OCI-LY7 (cell line): Measurements from ENCODE around the gene PIAS2. TPM values are rescaled to one million over a fixed set of nuclear protein-coding genes. Genes with fewer than 3 reads are reported as not detected.

Source experiments
- BruUV-seq: library from RNA; stranded (reverse); fragments of 400-500 nt; replicated peaks from 2 replicates; lab custom pipeline; 2021; lab: Mats Ljungman, UMichigan
- CTCF ChIA-PET: fragments of 300-600 bp; sonication (Branson Sonifier 250); formaldehyde crosslinking; loops from one replicate; lab custom pipeline; 2022; ENCODE audit warnings: antibody characterized with exemption; ENCODE audit not compliant: unreplicated experiment; lab: Charles Lee
- POLR2A ChIA-PET: fragments of 300-600 bp; sonication (Branson Sonifier 250); formaldehyde crosslinking; loops from one replicate; lab custom pipeline; 2022; ENCODE audit warnings: antibody characterized with exemption; lab: Charles Lee
- DNase-seq: peaks from one replicate; pipeline ENCODE4 v3.0.0-alpha.2; 2015; ENCODE audit warnings: low spot score
- H2AFZ ChIP-seq: fragments of 200-600 bp; sonication (generic), shearing (Covaris generic); 2 replicates; pipeline ENCODE4 v1.6.1; 2014; ENCODE audit warnings: mild to moderate bottlenecking, antibody characterized with exemption, low read length, moderate library complexity
- H3K27ac ChIP-seq: fragments of 200-600 bp; sonication (generic); 2 replicates; pipeline ENCODE4 v1.5.1; 2014; ENCODE audit warnings: mixed run types, low read depth, mild to moderate bottlenecking, moderate library complexity, low read length, inconsistent platforms; ENCODE audit not compliant: poor library complexity, severe bottlenecking
- H3K36me3 ChIP-seq: fragments of 200-600 bp; sonication (generic); 2 replicates; pipeline ENCODE4 v1.6.1; 2014; ENCODE audit warnings: mild to moderate bottlenecking, antibody characterized with exemption, low read length, moderate library complexity, mixed read lengths; ENCODE audit not compliant: insufficient read depth
- H3K4me1 ChIP-seq: fragments of 200-600 bp; sonication (generic); 2 replicates; pipeline ENCODE4 v1.5.1; 2014; ENCODE audit warnings: mild to moderate bottlenecking, low read length; ENCODE audit not compliant: insufficient read depth, poor library complexity, severe bottlenecking
- H3K4me2 ChIP-seq: fragments of 200-600 bp; sonication (generic); 2 replicates; pipeline ENCODE4 v1.6.1; 2014; ENCODE audit warnings: mild to moderate bottlenecking, low read length
- H3K4me3 ChIP-seq: fragments of 200-600 bp; sonication (generic); 2 replicates; pipeline ENCODE4 v1.5.1; 2014; ENCODE audit warnings: mild to moderate bottlenecking, low read depth, low read length; ENCODE audit not compliant: poor library complexity, severe bottlenecking
- H3K79me2 ChIP-seq: fragments of 200-600 bp; sonication (generic); 2 replicates; pipeline ENCODE4 v1.6.1; 2016; ENCODE audit warnings: low read depth, mild to moderate bottlenecking, low read length, moderate library complexity, mixed read lengths; ENCODE audit not compliant: insufficient read depth
- H3K9me2 ChIP-seq: fragments of 200-600 bp; sonication (generic); 2 replicates; pipeline ENCODE4 v1.6.1; 2016; ENCODE audit warnings: mild to moderate bottlenecking, low read length, mixed read lengths; ENCODE audit not compliant: insufficient read depth
- H3K9me3 ChIP-seq: fragments of 200-600 bp; sonication (generic); 2 replicates; pipeline ENCODE4 v1.6.1; 2014; ENCODE audit warnings: mild to moderate bottlenecking, mixed run types, low read length, mixed read lengths
- H4K20me1 ChIP-seq: fragments of 200-600 bp; sonication (generic); 2 replicates; pipeline ENCODE4 v1.6.1; 2014; ENCODE audit warnings: mild to moderate bottlenecking, antibody characterized with exemption, low read length, moderate library complexity, mixed read lengths; ENCODE audit not compliant: insufficient read depth
- EZH2phosphoT487 ChIP-seq: fragments of 200-600 bp; sonication (generic); IDR thresholded peaks from 2 replicates; pipeline ENCODE4 v1.6.1; 2018; ENCODE audit warnings: low read depth, borderline replicate concordance, mild to moderate bottlenecking, mixed run types, antibody characterized with exemption, low read length, moderate library complexity, mixed read lengths
- intact Hi-C: fragments of 100-400 bp; cut with micrococcal nuclease; formaldehyde crosslinking; loops from one replicate; pipeline ENCODE4 v1.10.0; 2022; ENCODE audit not compliant: unreplicated experiment
- total RNA-seq, 2 experiments: library from RNA; depleted of rRNA in 1 of 2; stranded (reverse); fragments of >200 nt in 1 of 2; shearing (Covaris generic) in 1 of 2; gene quantifications; 2 replicates each; pipeline ENCODE4 v1.2.3, GENCODE V29; 2014 to 2022
- TF ChIP-seq, protein P1 (sequence below): fragments of 200-600 bp; sonication (generic); conservative IDR thresholded peaks from 2 replicates; pipeline ENCODE4 v1.5.1; 2014; ENCODE audit warnings: mild to moderate bottlenecking, antibody characterized with exemption, low read length, moderate library complexity, mixed read lengths

PIAS2 gene
- total RNA-seq, 2 experiments from 2014 or later: 18.1 to 35.7 TPM

DNA sequence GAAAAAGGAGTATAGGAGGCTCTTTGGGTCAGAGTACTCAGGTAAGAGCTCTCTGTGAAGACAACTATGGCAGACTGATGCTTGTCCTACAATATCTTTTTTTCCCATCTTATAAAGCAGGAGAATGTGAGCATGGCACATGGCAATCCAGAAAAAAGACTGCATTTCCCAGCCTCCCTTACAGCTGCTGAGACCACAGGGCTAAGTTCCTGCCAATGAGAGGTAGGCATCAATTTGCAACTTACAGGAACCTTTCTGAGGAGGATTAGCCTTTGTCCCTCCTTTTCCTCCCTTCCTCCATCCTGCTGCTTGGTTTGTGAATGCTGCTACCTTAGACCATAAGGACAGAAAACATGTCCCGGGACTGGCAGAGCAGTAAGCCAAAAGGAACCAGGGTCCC, 122.7 kb downstream of the PIAS2 start:
- H3K9me2 ChIP-seq: no peaks in the 10 kb centered on the region
- no peak overlapping the region for H3K27ac ChIP-seq
- no peak for TF ChIP-seq EZH2phosphoT487
- TF ChIP-seq, protein P1, sequence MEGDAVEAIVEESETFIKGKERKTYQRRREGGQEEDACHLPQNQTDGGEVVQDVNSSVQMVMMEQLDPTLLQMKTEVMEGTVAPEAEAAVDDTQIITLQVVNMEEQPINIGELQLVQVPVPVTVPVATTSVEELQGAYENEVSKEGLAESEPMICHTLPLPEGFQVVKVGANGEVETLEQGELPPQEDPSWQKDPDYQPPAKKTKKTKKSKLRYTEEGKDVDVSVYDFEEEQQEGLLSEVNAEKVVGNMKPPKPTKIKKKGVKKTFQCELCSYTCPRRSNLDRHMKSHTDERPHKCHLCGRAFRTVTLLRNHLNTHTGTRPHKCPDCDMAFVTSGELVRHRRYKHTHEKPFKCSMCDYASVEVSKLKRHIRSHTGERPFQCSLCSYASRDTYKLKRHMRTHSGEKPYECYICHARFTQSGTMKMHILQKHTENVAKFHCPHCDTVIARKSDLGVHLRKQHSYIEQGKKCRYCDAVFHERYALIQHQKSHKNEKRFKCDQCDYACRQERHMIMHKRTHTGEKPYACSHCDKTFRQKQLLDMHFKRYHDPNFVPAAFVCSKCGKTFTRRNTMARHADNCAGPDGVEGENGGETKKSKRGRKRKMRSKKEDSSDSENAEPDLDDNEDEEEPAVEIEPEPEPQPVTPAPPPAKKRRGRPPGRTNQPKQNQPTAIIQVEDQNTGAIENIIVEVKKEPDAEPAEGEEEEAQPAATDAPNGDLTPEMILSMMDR: no peak
- intact Hi-C loops: no loop called here
- no peak overlapping the region for H3K4me3 ChIP-seq
- no peaks in the 10 kb centered on the region for H3K79me2 ChIP-seq
- no peaks in the 10 kb centered on the region for H4K20me1 ChIP-seq
- BruUV-seq: no TSS peak
- ChIA-PET POLR2A (no interaction called here), CTCF (no interaction called here)
- H3K36me3 ChIP-seq: no peaks in the 10 kb centered on the region
- no peak overlapping the region for H2AFZ ChIP-seq
- H3K4me1 ChIP-seq: no peaks in the 10 kb centered on the region
- no peak for DNase-seq
- H3K9me3 ChIP-seq: no peaks in the 10 kb centered on the region
- H3K4me2 ChIP-seq: no peak overlapping the region

DNA sequence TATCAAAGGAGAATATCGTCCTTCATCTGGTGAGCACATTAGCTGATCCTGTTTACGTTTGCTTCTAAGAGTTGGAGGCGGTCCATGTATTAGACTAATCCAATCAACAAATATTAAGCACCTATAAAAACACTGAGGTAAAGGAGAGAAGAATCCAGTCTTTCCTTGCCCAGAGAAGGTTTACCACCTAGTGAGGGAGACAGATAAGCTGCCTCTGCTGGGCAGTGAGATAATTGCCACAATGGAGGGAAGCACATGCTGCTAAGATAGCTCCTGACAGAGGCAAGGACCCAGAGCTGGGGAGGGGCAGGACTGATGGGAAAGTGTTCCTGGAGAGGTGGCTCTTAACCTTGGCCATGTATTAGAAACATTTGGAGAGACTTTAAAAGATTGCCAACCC, 123.7 kb downstream of the PIAS2 start:
- no peak overlapping the region for H3K4me3 ChIP-seq
- DNase-seq: peak; percentile 1
- intact Hi-C loops: no loop called here
- H3K9me2 ChIP-seq: no peaks in the 10 kb centered on the region
- CTCF ChIA-PET: no interaction called here
- TF ChIP-seq, protein P1: peak; percentile 29
- TF ChIP-seq EZH2phosphoT487: no peak
- BruUV-seq: no TSS peak
- no peaks in the 10 kb centered on the region for H3K4me1 ChIP-seq
- POLR2A ChIA-PET: no interaction called here
- H4K20me1 ChIP-seq: no peaks in the 10 kb centered on the region
- no peaks in the 10 kb centered on the region for H3K9me3 ChIP-seq
- H2AFZ ChIP-seq: no peak overlapping the region
- H3K36me3 ChIP-seq: no peaks in the 10 kb centered on the region
- H3K79me2 ChIP-seq: no peaks in the 10 kb centered on the region
- no peak overlapping the region for H3K4me2 ChIP-seq
- no peak overlapping the region for H3K27ac ChIP-seq

DNA sequence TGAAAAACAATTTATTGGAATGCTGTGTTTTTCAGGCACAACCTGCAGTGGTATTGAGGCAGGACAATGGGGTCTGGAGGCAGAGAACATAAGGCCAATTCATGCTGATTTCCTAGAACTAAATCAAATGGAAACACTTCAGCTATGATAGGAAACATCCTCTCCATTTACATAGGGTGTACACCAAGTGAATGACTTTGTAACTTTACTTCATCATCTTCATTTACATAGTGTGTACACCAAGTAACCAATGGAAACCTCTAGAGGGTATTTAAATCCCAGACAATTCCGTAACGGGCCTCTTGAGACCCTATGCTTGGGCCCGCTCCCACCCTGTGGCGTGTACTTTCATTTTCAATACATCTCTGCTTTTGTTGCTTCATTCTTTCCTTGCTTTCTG, 128.2 kb downstream of the PIAS2 start:
- no peak overlapping the region for H2AFZ ChIP-seq
- ChIA-PET CTCF (no interaction called here), POLR2A (no interaction called here)
- no peaks in the 10 kb centered on the region for H4K20me1 ChIP-seq
- no peak for TF ChIP-seq EZH2phosphoT487
- TF ChIP-seq, protein P1: no peak
- H3K36me3 ChIP-seq: no peaks in the 10 kb centered on the region
- intact Hi-C loops: no loop called here
- BruUV-seq: no TSS peak
- no peaks in the 10 kb centered on the region for H3K9me2 ChIP-seq
- no peak overlapping the region for H3K4me3 ChIP-seq
- no peaks in the 10 kb centered on the region for H3K79me2 ChIP-seq
- H3K4me1 ChIP-seq: no peaks in the 10 kb centered on the region
- DNase-seq: no peak
- H3K9me3 ChIP-seq: no peaks in the 10 kb centered on the region
- H3K4me2 ChIP-seq: no peak overlapping the region
- H3K27ac ChIP-seq: no peak overlapping the region
